A549 (cell line): ENCODE data around the gene RHNO1. TPM values are rescaled to one million over a fixed set of nuclear protein-coding genes. Genes with fewer than 3 reads are reported as not detected.

Experiments
- ATAC-seq, 2 experiments: fragments of 200-7000 bp in 1 of 2; fragments of >200 bp in 1 of 2; cut with Nextera tagmentation in 1 of 2; cut with Tn5 transposase in 1 of 2; 3 replicates each; pipeline versions ENCODE4 v1.8.0 to v1.9.1; 2018 to 2020; ENCODE audit warnings: mild to moderate bottlenecking in 1 of 2, moderate library complexity in 1 of 2
- CTCF ChIA-PET: fragments of 300-600 bp; sonication (Branson Sonifier 250); formaldehyde crosslinking; extraction: SDS; loops from one replicate; lab custom pipeline; 2021; ENCODE audit warnings: antibody characterized with exemption, inconsistent platforms; lab: Yijun Ruan, JAX
- POLR2A ChIA-PET: fragments of 350-600 bp; formaldehyde crosslinking; extraction: SDS; loops from one replicate; lab custom pipeline; 2021; ENCODE audit warnings: antibody characterized with exemption, inconsistent platforms; lab: Yijun Ruan, JAX
- DNase-seq, 2 experiments: peaks; one replicate each; pipeline versions ENCODE4 v3.0.0 to v3.0.0-alpha.2; 2011 to 2016; ENCODE audit warnings: low read depth in 1 of 2, low spot score in 1 of 2
- FAIRE-seq: peaks from 2 replicates; lab custom pipeline; 2011; peaks lifted over from hg19 to GRCh38; lab: Jason Lieb, UNC
- H3K27ac ChIP-seq, 2 experiments: fragments of >200 bp; sonication (Bioruptor Twin); formaldehyde crosslinking; 3 replicates each; pipeline ENCODE4 v1.5.1; 2016 to 2017
- H3K4me1 ChIP-seq: fragments of >200 bp; sonication (Bioruptor Twin); formaldehyde crosslinking; 3 replicates; pipeline ENCODE4 v1.6.1; 2016
- H3K4me2 ChIP-seq: fragments of >200 bp; sonication (Bioruptor Twin); formaldehyde crosslinking; 3 replicates; pipeline ENCODE4 v1.6.1; 2016
- H3K4me3 ChIP-seq: fragments of >200 bp; sonication (Bioruptor Twin); formaldehyde crosslinking; 3 replicates; pipeline ENCODE4 v1.5.1; 2016
- H3K9me3 ChIP-seq: fragments of >200 bp; sonication (Bioruptor Twin); formaldehyde crosslinking; 3 replicates; pipeline ENCODE4 v1.6.1; 2016
- ATOH8 ChIP-seq: fragments of 250-450 bp; sonication (Bioruptor Pico); IDR thresholded peaks from 2 replicates; pipeline ENCODE4 v1.5.0; 2020; ENCODE audit warnings: low read depth, mild to moderate bottlenecking, moderate library complexity
- BCL3 ChIP-seq: fragments of >200 bp; sonication (Bioruptor Twin); formaldehyde crosslinking; IDR thresholded peaks from 3 replicates; pipeline ENCODE4 v1.6.1; 2016
- BHLHE40 ChIP-seq: IDR thresholded peaks from 2 replicates; pipeline ENCODE4 v1.6.1; 2012; ENCODE audit warnings: low read depth, low read length, inconsistent platforms
- CBX2 ChIP-seq: fragments of 200-600 bp; sonication (generic); IDR thresholded peaks from 2 replicates; pipeline ENCODE4 v1.6.1; 2016; ENCODE audit warnings: low read depth, mild to moderate bottlenecking, borderline replicate concordance
- CHD4 ChIP-seq: fragments of 200-600 bp; sonication (generic); IDR thresholded peaks from 2 replicates; pipeline ENCODE4 v1.6.1; 2016; ENCODE audit warnings: antibody characterized with exemption, mild to moderate bottlenecking, borderline replicate concordance
- EHF ChIP-seq: fragments of 250-450 bp; sonication (Bioruptor Pico); IDR thresholded peaks from 2 replicates; pipeline ENCODE4 v1.5.0; 2020; ENCODE audit warnings: mild to moderate bottlenecking
- ELK1 ChIP-seq: fragments of 150-350 bp; IDR thresholded peaks from 2 replicates; pipeline ENCODE4 v1.6.1; 2014; ENCODE audit warnings: low read depth, mild to moderate bottlenecking, low read length
- JUN ChIP-seq, 2 experiments: fragments of >200 bp; sonication (Bioruptor Twin); formaldehyde crosslinking; IDR thresholded peaks; 2 replicates in 1 of 2; 3 replicates in 1 of 2; pipeline ENCODE4 v1.6.1; 2016 to 2017
- KDM1A ChIP-seq: fragments of 200-600 bp; sonication (generic); IDR thresholded peaks from 2 replicates; pipeline ENCODE4 v1.6.1; 2016; ENCODE audit warnings: low read depth, mild to moderate bottlenecking
- MAZ ChIP-seq: fragments of 150-350 bp; IDR thresholded peaks from 2 replicates; pipeline ENCODE4 v1.6.1; 2014; ENCODE audit warnings: antibody characterized with exemption, low read depth, low read length, borderline replicate concordance
- NR3C1 ChIP-seq: fragments of >200 bp; sonication (Bioruptor Twin); formaldehyde crosslinking; IDR thresholded peaks from 3 replicates; pipeline ENCODE4 v1.6.1; 2017
- RAD21 ChIP-seq, 2 experiments: fragments of >200 bp in 1 of 2; sonication (Bioruptor Twin) in 1 of 2; formaldehyde crosslinking in 1 of 2; IDR thresholded peaks in 1 of 2; conservative IDR thresholded peaks in 1 of 2; 2 replicates in 1 of 2; 3 replicates in 1 of 2; pipeline ENCODE4 v1.6.1; 2012 to 2018; ENCODE audit warnings: inconsistent platforms in 1 of 2
- RARB ChIP-seq: fragments of 250-450 bp; sonication (Bioruptor Pico); IDR thresholded peaks from 2 replicates; pipeline ENCODE4 v1.8.0; 2021; ENCODE audit warnings: mild to moderate bottlenecking, moderate library complexity
- RFX5 ChIP-seq: fragments of 450-650 bp; IDR thresholded peaks from 2 replicates; pipeline ENCODE4 v1.7.1; 2014; ENCODE audit warnings: antibody characterized with exemption, mild to moderate bottlenecking, moderate library complexity
- TP53 ChIP-seq: fragments of 250-450 bp; sonication (Bioruptor Pico); IDR thresholded peaks from 2 replicates; pipeline ENCODE4 v1.5.0; 2021; ENCODE audit warnings: mild to moderate bottlenecking, moderate library complexity
- USF2 ChIP-seq: fragments of 450-650 bp; IDR thresholded peaks from 2 replicates; pipeline ENCODE4 v1.6.1; 2014; ENCODE audit warnings: antibody characterized with exemption
- WGBS: methylation state at CpG from one replicate; pipeline ENCODE4 v1.1.6; 2017; ENCODE audit errors: missing lambda C conversion rate; 5-methylcytosine and 5-hydroxymethylcytosine counted together
- polyA plus RNA-seq, 4 experiments: library from polyadenylated mRNA; depleted of rRNA in 3 of 4; stranded (reverse); fragments of >200 nt; fragmentation: RNase III in 1 of 4; extraction: RNeasy Plus Mini Kit Qiagen cat#74134 plus additional on column Dnase treatment in 1 of 4; gene quantifications; 2 replicates in 3 of 4; 3 replicates in 1 of 4; pipeline ENCODE4 v1.2.3, GENCODE V29; 2011 to 2017
- TF ChIP-seq, protein P1 (sequence below): fragments of 250-450 bp; sonication (Bioruptor Pico); IDR thresholded peaks from 2 replicates; pipeline ENCODE4 v1.5.0; 2021; ENCODE audit warnings: mild to moderate bottlenecking, moderate library complexity, borderline replicate concordance

The RHNO1 gene
- polyA plus RNA-seq, 2 of the 4 experiments (the other 2 are of a cell fraction): 35.7 to 85.9 TPM

DNA sequence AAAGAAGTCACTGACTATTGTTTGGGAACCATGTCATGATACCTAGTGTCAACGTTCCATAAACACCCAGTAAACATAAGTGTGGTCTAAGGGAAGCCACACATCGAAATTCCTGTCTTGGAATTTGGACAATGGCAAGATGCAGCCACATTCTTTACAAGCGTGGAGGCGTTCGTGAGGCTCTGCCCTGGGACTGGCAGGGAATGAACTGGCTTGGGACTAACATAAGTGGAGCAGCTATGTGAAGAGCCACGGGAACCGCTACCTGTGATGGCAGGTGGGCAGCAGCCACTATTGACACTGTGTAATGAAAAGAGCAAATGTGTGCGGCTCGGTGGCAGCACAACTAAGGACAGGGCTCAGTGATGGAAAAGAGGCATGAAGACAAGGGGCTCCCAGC is 32.2 kb upstream of the RHNO1 start:
- FAIRE-seq: no peak

DNA sequence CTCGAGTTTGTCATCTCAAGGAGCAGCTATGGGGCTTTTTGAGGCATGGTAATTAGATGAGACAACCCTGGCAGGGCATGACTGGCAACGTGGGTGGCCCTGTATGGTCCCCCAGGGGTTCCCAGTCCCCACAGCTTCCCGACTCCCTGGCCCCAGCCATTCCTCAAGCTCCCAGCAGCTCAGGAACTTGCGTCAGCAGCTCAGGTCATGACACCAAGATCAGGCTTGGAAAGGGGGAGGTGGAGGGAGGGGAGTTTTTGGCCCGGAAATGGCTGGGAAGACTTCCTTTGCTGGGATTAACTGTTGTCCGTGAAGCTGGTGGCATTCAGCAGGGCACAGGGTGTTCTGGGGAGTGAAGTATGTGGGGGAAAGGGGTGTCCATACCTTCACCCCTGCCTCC is 31.7 kb upstream of the RHNO1 start:
- POLR2A ChIA-PET: no interaction called here
- no peak overlapping the region for H3K4me2 ChIP-seq
- TF ChIP-seq, protein P1, sequence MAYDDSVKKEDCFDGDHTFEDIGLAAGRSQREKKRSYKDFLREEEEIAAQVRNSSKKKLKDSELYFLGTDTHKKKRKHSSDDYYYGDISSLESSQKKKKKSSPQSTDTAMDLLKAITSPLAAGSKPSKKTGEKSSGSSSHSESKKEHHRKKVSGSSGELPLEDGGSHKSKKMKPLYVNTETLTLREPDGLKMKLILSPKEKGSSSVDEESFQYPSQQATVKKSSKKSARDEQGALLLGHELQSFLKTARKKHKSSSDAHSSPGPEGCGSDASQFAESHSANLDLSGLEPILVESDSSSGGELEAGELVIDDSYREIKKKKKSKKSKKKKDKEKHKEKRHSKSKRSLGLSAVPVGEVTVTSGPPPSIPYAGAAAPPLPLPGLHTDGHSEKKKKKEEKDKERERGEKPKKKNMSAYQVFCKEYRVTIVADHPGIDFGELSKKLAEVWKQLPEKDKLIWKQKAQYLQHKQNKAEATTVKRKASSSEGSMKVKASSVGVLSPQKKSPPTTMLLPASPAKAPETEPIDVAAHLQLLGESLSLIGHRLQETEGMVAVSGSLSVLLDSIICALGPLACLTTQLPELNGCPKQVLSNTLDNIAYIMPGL (CRISPR knock-in tag): no peak
- TF ChIP-seq CHD4 (no peak), BCL3 (no peak), EHF (no peak), NR3C1 (no peak), ATOH8 (CRISPR knock-in tag) (no peak), BHLHE40 (no peak), CBX2 (no peak), USF2 (no peak)
- 54% methylated on average over 6 of the region's 6 CpGs for WGBS
- DNase-seq (no peak), FAIRE-seq (no peak), ATAC-seq (peak; percentile 18 to 20; a peak in 1 of 6 replicates)
- H3K4me3 ChIP-seq: no peak overlapping the region
- H3K27ac ChIP-seq: peak overlapping the region in 1 of 2 experiments; percentile 4; a peak in 1 of 6 replicates
- H3K4me1 ChIP-seq: peaks cover 15% of the 10 kb centered on the region
- CTCF ChIA-PET: interaction anchor here (0.9 to 3.9 kb wide), 9 partner anchors 10 to 196 kb away, joined by 3 to 18 read pairs (median 4); partner anchors contain the start of genes NRIP2 and TEX52
- no peaks in the 10 kb centered on the region for H3K9me3 ChIP-seq

More for the DNA sequence above, 32.2 kb upstream of the RHNO1 start:
- no peak for ATAC-seq
- Histone ChIP-seq H3K4me3 (no peak overlapping the region), H3K9me3 (no peaks in the 10 kb centered on the region), H3K4me1 (peaks cover 10% of the 10 kb centered on the region), H3K4me2 (no peak overlapping the region), H3K27ac (no peak overlapping the region)
- TF ChIP-seq KDM1A (no peak), RAD21 (conservative IDR thresholded peaks at IDR 0.05 in 1 of 2, IDR thresholded peaks at IDR 0.05 in 1 of 2) (no peak), RFX5 (no peak), JUN (IDR thresholded peaks at IDR 0.05) (no peak), CBX2 (no peak), ELK1 (no peak), RARB (no peak), EHF (no peak), BCL3 (no peak), TP53 (CRISPR knock-in tag) (no peak), MAZ (no peak)
- ChIA-PET POLR2A (no interaction called here), CTCF (interaction anchor here (0.9 to 3.9 kb wide), 9 partner anchors 9 to 197 kb away, joined by 3 to 18 read pairs (median 4); partner anchors contain the start of genes NRIP2 and TEX52)
- no peak for DNase-seq
- WGBS: 87% methylated on average over 9 of the region's 9 CpGs
